Right renal cortex interstitium (tissue), 3 donors: ENCODE results near the gene PIGC. TPM values are rescaled to one million over a fixed set of nuclear protein-coding genes. Genes with fewer than 3 reads are reported as not detected.

Experiments
- DNase-seq, 3 donors: peaks; one replicate each; pipeline ENCODE4 v3.0.0-alpha.2; 2013; ENCODE audit warnings: low read depth in 3 of 3, low spot score in 2 of 3
- polyA plus RNA-seq, 3 donors: library from polyadenylated mRNA; unstranded; fragments of 120-200 nt; gene quantifications; one replicate each; pipeline ENCODE4 v1.2.1, GENCODE V29; 2013; ENCODE audit not compliant: insufficient read length in 3 of 3

PIGC gene
- polyA plus RNA-seq, 3 donors: 52.1 to 56.6 (median 55.0) TPM

DNA sequence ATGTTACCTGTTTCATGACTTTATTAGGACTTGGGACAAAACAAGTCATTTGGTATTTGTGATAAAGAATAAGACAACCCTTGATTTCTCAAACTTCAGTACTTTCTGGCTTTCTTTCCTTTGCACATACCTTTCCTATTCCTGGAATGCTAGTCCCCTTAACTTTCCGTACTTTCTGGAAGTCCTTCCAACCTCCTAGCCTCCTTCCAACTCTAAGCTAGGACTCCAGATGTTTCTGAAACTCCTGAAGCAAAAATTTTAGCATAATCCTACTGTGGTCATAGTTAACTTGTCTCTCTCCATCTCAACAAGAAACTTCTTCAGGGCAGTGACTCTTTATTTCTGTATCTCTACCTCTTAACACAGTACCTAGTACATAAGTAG lies 43.2 kb downstream of the PIGC start:
- DNase-seq: no peak

DNA sequence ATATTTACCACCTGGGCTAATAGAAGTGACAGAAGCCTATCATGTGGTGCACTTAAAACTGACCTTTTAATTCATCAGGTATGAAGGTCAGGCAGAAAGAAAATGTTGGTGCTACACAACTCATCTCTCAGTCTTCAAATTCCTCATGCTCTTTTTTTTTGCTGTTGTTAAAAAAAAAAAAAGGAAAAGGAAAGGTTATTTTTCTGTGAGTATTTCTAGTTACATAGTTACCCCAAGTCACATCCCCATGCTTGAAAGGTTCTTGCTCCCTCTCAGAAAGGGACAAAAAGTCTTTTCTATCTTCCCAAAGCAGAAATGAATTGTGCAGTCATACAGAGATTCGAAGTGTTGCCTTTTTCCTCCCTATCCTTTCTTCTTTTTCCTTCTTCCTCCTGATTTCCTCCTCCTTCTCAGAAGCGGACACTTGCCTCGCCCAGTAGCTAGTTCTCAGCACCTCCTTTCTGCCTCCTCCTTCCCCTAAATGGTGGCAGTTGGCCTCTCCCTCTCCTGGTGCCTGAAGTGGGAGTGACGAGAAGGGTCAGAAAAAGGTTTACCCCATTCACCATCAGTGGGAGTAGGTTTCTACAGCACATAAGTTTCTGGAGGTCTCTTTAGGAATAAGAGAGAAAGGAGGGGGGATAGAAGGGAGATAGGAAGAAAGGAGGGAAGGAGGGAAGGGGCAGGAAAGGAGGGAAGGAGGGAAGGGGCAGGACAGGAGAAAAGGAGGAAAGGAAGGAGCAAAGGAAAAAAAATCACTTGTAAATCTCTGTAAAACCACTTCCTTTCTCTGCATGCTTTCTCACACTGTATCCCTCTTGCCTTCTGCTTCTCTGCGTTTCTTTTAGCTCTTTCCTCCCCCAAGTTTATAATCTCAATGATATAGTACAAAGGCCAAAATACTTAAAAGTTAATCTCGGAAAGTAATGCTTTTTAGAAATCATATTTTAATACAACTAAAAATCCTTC lies 43.8 kb downstream of the PIGC start:
- no peak for DNase-seq

DNA sequence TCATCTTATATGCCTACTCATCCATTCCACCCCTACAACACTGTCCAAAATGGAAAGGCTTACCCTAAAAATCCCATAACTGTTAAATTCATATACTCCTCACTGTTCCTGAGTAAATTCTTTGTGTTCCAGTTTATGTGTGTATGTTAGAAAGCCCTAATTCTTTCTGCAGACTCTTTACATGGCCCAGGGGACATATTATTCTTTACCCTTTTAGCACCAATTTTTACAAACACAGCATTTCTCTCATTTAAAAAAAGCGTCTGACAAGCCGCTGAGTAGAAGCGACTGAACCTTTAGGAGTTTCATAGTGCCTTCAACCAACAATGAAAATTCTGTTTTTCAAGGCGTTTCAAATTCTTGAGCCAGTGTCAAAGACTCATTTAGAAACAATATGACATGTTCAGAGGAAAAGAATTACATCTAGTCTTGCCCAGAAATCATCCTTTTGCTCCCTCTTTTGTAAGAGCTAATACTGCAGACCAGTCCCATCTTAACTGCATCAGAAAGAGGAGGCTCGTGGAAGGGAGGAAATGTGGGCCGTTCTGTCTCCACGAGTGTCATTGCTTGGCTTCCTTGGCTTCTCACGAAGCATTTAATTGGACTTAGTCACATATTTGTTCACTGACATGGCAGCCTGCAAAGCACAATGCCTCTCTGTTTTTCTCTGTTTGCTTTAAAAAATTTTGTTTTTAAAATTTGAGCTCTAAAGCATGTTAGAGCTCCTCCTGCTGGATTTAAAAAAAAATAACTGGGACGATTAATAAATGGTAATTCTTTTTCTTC lies 44.7 kb downstream of the PIGC start:
- DNase-seq: no peak

DNA sequence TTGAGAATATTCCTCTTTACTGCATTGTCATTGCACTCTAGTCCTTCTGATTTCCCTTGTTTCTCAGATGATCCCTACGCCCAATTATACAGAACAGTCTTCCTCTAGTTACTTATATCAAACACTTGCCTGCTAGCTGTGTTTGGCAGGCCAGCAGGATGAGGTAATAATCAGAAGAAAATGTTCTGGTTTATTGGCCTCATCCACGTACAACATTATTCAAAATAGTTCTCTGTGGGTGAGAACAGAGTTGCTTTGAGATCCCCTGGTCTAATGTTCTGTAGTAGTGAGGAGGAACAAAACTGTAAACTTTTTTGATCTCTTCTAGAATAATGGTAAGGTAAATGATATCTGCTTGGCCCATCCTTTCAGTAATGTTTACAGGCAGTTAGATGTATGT lies 45.7 kb downstream of the PIGC start:
- no peak for DNase-seq

DNA sequence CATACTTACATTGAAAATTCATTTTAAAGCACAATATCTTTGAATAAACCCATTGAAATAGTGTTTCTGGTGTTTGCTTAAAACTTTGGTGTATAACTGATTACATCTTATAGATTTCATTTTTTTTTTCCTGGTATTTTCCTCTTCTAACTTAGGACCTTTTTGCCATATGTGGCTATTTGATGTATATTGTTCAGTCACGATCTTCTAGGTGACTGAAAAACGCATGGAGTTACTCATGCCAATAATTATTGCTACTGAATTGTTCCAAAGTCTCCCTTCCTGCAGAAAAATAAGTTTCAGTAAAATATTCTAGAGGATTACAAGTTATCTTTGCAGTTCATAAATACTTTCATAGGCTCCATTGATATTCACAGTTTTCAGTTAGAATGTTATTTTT lies 46.2 kb downstream of the PIGC start:
- no peak for DNase-seq

DNA sequence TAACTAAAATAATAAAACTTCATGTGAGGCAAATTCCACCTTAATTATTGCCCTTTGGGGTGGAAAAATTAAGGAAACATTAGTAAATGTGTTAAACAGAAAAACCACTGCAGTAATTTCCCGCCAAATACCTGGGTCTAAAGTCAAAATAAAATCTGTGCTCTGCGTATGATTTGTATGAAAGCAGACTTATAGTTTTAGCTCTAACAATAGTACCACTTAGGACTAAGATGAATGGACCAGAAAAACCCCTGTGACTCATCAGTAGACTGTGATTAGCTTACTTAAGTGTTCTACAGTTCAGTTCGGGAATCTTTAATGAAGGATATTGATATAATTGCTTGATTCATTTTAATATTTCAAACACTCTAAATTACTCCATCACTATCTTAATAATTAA lies 46.6 kb downstream of the PIGC start:
- DNase-seq: no peak

DNA sequence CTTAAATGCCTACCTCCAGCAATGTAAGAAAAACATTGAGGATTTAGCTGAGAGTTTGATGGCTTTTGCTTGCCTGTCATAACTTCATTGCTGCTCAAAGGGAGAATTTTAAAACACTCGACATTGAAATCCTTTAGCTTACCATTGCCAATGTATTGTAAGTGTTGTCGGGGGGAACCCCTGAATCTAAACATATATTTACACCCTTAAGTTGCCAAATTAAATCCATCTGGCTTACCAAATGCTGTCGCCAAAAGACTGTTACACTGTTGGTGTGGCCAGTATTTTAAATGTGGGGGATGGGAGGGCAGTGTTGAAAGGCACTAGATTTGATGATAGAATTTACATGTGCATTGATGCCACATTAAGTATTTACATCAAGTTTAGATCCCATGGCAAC lies 48.3 kb downstream of the PIGC start:
- no peak for DNase-seq

DNA sequence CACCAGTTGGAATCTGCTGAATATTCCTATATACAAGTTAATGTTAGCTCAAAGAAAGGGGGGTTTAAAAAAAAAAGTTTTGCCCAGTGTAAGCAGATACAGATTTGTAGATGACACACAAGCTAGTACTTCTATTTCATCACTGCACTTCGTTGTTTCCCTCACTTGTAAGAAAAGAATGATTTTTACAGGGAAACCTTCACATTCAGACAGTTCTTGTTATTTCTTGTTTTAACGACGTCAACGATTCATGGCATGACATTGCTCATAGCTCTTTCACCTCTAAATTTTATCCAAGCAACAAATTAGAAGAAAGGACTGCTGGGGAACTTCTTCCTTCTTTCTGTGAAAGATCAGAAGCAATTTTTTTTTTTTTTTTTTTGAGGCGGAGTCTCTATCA lies 49.1 kb downstream of the PIGC start:
- no peak for DNase-seq

DNA sequence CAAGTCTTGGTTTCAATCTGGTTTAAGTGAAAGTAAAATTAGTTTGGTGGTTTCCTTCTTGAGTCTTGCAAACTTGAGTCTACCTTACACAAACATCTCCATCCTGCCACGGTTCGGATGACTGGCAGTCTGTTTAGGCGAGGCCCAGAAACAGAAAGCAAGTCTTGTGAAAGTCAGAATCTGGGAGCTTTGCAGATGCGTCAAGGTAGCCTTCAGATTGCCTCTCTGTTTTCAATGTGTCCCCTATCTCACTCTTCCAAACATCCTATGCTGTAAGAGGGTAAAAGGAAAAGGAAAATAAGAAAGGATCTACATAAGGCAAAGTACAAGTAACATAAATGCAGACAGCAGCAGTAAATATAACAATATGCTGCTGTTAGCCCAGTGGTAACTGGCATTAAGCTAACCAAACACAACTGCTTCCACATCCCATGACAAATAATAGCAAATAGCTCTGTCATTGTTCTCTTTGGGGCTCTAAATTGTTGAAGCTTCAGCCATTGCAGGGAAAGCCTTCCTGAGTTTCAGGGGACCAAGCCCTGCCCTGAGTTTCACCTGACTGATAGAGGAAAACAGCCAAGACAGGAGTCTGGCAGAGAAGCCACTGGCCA lies 49.6 kb downstream of the PIGC start:
- DNase-seq: no peak

DNA sequence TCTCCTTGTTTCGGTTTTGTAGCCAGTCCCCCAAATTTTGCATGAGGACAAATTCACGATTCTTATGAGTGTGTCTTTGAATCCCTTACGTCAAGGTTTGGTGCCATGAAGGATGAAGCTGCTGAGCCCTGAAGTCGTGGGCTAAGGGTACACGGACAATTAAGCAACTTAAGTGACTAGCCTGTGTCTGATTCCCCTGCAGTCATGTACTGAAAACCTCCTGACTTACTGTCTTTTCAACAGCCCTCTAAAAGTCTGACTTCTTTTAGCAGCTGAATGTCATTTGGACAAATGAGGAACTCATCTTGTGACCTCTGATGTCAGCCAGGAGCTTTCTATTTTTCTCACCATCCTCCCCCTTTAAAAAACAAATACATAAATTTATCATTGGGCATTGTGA lies 50.5 kb downstream of the PIGC start:
- DNase-seq: no peak

DNA sequence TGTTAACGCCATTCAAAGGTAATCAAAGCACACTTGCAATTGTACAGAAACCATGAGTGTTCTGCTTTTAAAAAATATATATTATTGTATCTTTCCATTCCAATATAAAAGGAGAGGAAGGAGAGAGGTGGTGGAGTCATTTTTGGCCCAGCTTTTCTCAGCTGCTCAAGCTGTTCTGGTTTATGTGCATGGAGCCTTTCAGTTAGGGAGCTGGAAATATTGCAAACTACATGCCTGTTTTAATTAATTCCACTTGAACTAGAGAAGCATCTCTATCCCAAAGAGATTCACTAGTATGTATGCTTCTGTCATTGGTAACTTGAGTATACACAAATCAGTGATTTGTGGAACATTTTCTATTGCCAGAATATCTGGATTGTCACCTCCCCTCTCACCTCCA lies 51.9 kb downstream of the PIGC start:
- DNase-seq: no peak

Other genes with a start within 250 kb of the PIGC start
- under 1 TPM in 1 of 3 donors, not detected in 2; 0.28 TPM for gene C1orf105, start 23.4 kb downstream of the PIGC start, polyA plus RNA-seq
- 10 to 100 TPM; 59.7 to 64.7 (median 60.9) TPM for gene SUCO, start 89.1 kb upstream of the PIGC start, polyA plus RNA-seq
- gene FASLG, start 215.0 kb upstream of the PIGC start, polyA plus RNA-seq: under 1 TPM in 2 of 3 donors, not detected in 1; 0.07 to 0.18 TPM